GM18511 (cell line): ENCODE results near the gene ACTR5.
"Not testable (repeated sequence)": the region's sequence is repeated elsewhere in the genome, so short reads cannot be mapped to it uniquely, and the experiment has no call there.

ENCODE experiments used
- ATAC-seq: cut with Tn5 transposase; IDR thresholded peaks from one replicate; pipeline ENCODE4 v1.9.1; 2021; ENCODE audit warnings: mild to moderate bottlenecking, moderate library complexity; ENCODE audit not compliant: unreplicated experiment

The ACTR5 gene

GRCh38 chr20:38764567-38765318 lies 16.5 kb downstream of the ACTR5 start:
- ATAC-seq: no peak

- ATAC-seq: no peak
These were observed 17.8 kb downstream of the ACTR5 start for GRCh38 chr20:38766071-38766470.

- ATAC-seq: no peak
These were observed 21.4 kb downstream of the ACTR5 start for GRCh38 chr20:38769376-38770295.

GRCh38 chr20:38770546-38770945 lies 22.3 kb downstream of the ACTR5 start:
- no peak for ATAC-seq

- ATAC-seq: no peak
These were observed 22.7 kb downstream of the ACTR5 start for GRCh38 chr20:38770970-38771369.

DNA sequence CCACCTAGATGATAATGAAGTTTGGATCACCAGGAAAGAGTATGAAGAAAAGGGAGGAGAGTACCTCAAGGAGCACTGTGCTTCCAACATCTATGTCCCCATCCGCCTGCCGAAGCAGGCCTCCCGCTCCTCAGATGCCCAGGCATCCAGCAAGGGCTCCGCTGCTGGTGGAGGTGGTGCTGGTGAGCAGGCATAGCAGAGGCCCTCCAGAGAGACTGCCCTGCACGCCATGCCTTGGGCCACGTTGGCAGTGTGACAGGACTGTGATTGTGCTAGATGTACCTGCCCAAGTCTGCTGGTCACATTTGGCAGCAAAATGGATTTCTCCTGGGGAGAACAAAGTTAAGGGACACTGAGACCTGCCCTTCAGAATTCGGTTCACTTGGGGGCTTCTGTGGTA lies 23.4 kb downstream of the ACTR5 start:
- no peak for ATAC-seq

DNA sequence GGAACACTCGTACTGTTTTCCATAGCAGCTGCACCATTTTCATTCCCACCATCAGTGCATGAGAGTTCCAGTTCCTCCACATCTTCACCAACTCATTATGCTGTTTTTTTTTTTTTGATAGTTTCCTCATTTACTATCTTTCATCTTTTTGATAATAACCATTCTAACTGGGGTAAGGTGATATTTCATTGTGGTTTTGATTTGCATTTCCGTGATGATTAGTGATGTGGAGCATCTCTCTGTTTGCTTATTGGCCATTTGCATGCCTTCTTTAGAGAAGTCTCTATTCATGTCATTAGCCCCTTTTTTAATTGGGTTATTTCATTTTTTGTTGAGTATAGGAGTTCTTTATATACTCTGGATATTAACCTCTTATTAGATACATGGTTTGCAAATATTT lies 25.9 kb downstream of the ACTR5 start:
- ATAC-seq: no peak

GRCh38 chr20:38776363-38776762 lies 28.1 kb downstream of the ACTR5 start:
- no peak for ATAC-seq

GRCh38 chr20:38779247-38780097 lies 31.2 kb downstream of the ACTR5 start:
- ATAC-seq: no peak

DNA sequence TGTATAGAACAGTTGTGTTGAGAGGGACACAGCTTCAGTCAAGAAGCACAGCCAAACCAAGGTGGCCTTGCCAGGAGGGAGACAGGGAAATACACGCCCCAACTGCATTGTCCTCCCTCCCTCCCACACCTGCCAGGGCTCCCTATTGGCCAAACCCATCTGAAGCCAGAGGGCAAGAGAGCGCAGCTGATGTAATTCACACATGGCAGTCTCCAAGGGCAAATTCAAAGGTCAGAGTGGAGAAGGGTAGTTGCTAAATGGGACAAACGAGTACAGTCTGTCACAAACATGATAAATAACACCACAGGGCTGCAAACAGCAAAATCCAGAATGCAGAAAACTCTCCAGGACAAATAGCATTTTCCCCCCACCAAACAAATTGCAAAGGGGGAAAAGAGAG lies 34.0 kb downstream of the ACTR5 start:
- no peak for ATAC-seq

DNA sequence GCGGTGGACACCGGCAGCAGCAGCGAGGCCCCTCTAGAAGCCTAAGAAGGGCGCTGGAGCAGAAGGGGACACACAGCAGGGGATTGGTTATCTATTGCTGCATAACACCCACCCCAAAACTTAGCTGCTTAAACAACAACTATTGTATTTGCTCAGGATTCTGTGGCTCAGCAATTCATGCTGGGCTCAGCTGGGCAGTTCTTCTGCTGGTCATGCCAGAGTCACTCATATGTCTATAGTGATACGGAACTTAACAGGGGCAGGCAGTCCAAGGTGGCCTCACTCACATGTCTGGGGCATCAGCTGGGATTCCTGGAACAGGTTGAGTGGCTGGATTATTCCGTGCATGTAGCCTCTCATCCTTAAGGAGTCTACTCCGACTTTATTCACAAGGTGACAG lies 39.6 kb downstream of the ACTR5 start:
- no peak for ATAC-seq

- ATAC-seq: no peak
These were observed 41.4 kb downstream of the ACTR5 start for GRCh38 chr20:38789503-38790199.

DNA sequence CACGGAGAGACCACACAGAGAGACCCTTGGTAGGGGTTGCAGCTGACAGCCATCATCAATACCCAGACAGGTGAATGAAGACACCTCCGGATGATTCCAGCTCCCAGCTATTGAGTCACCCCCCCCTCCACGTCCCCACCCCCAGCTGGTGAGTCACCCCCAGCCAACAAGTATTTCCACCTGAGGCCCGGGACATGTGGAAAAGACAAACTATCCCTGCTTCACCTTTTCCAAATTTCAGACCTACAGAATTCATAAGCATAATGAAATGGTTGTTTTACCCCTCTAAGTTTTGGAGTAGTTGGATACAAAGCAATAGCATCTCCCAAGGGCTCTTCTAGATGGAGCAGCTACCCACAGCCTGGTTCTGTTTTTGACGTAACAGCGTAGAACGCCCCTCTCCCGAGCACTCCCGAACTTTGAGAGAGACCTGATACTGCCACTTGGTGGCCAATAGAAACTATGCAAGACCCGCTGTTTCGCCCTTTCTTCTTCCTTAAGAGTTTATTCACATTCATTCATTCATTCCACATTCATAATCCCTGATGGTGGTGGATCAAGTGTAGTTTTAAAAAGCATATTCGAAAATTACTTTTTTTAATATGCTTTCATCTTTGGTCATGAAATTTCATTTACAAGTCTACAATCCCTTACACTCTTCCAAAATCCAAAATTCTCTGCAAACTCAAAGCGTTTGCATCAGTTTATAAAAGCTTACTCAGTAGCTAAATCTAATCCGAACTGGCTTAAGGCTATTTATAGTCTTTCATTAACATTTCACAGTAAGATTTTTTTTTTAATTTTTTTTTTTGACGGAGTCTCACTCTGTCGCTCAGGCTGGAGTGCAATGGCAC lies 42.2 kb downstream of the ACTR5 start:
- ATAC-seq: no peak

- no peak for ATAC-seq
These were observed 43.0 kb downstream of the ACTR5 start for GRCh38 chr20:38791291-38791690.

DNA sequence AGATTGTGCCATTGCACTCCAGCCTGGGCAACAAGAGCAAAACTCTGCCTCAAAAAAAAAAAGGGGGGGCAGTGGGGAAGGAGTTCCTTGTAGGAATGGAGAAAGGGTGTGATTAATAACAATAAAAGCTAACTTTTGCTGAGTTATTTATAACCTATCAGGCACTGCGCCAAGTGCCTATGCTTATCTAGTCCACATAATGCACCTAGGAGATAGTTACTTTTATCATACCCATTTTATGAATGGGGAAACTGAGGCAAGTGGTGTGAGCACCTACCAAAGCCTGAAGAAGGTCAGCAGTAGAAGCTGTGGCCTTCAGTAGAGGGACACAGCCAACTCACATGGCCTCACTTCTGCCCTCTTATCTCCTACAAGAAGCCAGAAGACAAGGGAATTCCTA lies 43.7 kb downstream of the ACTR5 start:
- ATAC-seq: no peak

GRCh38 chr20:38794057-38794456 lies 45.8 kb downstream of the ACTR5 start:
- ATAC-seq: not testable (repeated sequence)

GRCh38 chr20:38798266-38798665 lies 50.0 kb downstream of the ACTR5 start:
- no peak for ATAC-seq

- ATAC-seq: no peak
These were observed 50.9 kb downstream of the ACTR5 start for GRCh38 chr20:38799203-38799602.

- no peak for ATAC-seq
These were observed 52.6 kb downstream of the ACTR5 start for GRCh38 chr20:38800882-38801281.

DNA sequence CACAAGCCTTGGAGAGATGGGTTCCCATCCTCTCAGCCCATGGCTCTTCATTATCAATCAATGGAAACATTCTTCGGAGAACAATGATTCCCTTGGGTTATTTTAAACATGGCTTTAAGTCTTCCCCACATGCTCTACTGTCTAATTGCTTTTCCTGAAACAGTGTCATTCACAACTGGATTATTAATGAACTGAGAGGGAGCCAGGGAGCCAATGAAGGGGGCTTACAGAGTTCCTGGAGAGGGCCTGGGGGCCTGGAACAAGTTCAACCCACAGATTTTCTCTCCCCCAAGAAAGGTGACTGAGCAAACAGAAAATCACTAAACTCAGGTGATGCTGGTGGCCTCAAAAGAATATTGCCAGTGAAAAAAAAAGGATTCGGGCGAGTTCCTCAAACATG lies 56.0 kb downstream of the ACTR5 start:
- no peak for ATAC-seq
